Ishikawa (cell line): ENCODE results near the gene BABAM2.

ENCODE experiments used
- CEBPB ChIP-seq: IDR thresholded peaks from 2 replicates; pipeline ENCODE4 v1.6.1; 2012
- CREB1 ChIP-seq: IDR thresholded peaks from 2 replicates; pipeline ENCODE4 v1.6.1; 2012; ENCODE audit warnings: low read depth
- EGR1 ChIP-seq: IDR thresholded peaks from 2 replicates; pipeline ENCODE4 v1.6.1; 2012
- EP300 ChIP-seq: IDR thresholded peaks from 2 replicates; pipeline ENCODE4 v1.6.1; 2012; ENCODE audit warnings: borderline replicate concordance
- FOXM1 ChIP-seq: IDR thresholded peaks from 2 replicates; pipeline ENCODE4 v1.6.1; 2012; ENCODE audit warnings: low read depth, borderline replicate concordance
- MAX ChIP-seq: IDR thresholded peaks from 2 replicates; pipeline ENCODE4 v1.6.1; 2012
- NFIC ChIP-seq: IDR thresholded peaks from 2 replicates; pipeline ENCODE4 v1.6.1; 2012
- RAD21 ChIP-seq: IDR thresholded peaks from 2 replicates; pipeline ENCODE4 v1.6.1; 2012; ENCODE audit warnings: low read depth
- TAF1 ChIP-seq: IDR thresholded peaks from 2 replicates; pipeline ENCODE4 v1.6.1; 2012; ENCODE audit warnings: low read depth, mild to moderate bottlenecking
- YY1 ChIP-seq: IDR thresholded peaks from 2 replicates; pipeline ENCODE4 v1.6.1; 2012; ENCODE audit warnings: low read depth
- TF ChIP-seq, protein P1 (sequence below): IDR thresholded peaks from 2 replicates; pipeline ENCODE4 v1.6.1; 2012; ENCODE audit warnings: low read depth, mild to moderate bottlenecking
- TF ChIP-seq, protein P2 (sequence below): IDR thresholded peaks from 2 replicates; pipeline ENCODE4 v1.6.1; 2012

DNA sequence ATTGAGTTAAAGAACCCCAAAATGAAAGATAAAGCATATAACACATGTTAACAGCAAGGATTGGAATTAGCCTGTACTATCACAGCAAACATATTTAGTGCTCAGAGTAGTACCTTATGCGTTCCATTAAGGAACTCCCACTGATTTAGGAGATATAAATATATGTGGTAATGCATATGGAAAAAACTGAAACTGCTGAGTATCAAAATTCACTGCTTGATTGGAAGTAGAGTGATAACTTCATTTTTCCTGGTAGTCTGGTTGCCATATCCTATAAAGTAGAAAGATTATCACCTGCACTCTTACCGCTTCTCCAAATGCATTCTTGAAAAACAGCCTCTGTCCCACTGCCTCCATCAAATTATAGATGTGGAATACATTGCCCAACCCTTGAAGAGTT, 407.0 kb downstream of the BABAM2 start:
- TF ChIP-seq EP300 (no peak), CREB1 (no peak), RAD21 (no peak), NFIC (no peak), TAF1 (no peak), FOXM1 (no peak), CEBPB (no peak), EGR1 (no peak), MAX (no peak), YY1 (no peak)
- TF ChIP-seq, protein P1, sequence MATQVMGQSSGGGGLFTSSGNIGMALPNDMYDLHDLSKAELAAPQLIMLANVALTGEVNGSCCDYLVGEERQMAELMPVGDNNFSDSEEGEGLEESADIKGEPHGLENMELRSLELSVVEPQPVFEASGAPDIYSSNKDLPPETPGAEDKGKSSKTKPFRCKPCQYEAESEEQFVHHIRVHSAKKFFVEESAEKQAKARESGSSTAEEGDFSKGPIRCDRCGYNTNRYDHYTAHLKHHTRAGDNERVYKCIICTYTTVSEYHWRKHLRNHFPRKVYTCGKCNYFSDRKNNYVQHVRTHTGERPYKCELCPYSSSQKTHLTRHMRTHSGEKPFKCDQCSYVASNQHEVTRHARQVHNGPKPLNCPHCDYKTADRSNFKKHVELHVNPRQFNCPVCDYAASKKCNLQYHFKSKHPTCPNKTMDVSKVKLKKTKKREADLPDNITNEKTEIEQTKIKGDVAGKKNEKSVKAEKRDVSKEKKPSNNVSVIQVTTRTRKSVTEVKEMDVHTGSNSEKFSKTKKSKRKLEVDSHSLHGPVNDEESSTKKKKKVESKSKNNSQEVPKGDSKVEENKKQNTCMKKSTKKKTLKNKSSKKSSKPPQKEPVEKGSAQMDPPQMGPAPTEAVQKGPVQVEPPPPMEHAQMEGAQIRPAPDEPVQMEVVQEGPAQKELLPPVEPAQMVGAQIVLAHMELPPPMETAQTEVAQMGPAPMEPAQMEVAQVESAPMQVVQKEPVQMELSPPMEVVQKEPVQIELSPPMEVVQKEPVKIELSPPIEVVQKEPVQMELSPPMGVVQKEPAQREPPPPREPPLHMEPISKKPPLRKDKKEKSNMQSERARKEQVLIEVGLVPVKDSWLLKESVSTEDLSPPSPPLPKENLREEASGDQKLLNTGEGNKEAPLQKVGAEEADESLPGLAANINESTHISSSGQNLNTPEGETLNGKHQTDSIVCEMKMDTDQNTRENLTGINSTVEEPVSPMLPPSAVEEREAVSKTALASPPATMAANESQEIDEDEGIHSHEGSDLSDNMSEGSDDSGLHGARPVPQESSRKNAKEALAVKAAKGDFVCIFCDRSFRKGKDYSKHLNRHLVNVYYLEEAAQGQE: no peak
- TF ChIP-seq, protein P2, sequence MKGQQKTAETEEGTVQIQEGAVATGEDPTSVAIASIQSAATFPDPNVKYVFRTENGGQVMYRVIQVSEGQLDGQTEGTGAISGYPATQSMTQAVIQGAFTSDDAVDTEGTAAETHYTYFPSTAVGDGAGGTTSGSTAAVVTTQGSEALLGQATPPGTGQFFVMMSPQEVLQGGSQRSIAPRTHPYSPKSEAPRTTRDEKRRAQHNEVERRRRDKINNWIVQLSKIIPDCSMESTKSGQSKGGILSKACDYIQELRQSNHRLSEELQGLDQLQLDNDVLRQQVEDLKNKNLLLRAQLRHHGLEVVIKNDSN: no peak
